Endothelial cell of umbilical vein (primary cell): Measurements from ENCODE around the gene ROCK2. TPM values are rescaled to one million over a fixed set of nuclear protein-coding genes. Genes with fewer than 3 reads are reported as not detected.

ENCODE experiments used
- BruUV-seq: library from RNA; stranded (reverse); fragments of 400-500 nt; replicated peaks from 2 replicates; lab custom pipeline; 2021; lab: Mats Ljungman, UMichigan
- CTCF ChIA-PET: fragments of 300-600, 350-600 bp; sonication (Branson Sonifier 250); formaldehyde crosslinking; loops from one replicate; lab custom pipeline; 2021; ENCODE audit warnings: antibody characterized with exemption, inconsistent platforms; lab: Charles Lee
- POLR2A ChIA-PET: fragments of 300-600, 350-600 bp; sonication (Branson Sonifier 250); formaldehyde crosslinking; loops from one replicate; lab custom pipeline; 2021; ENCODE audit warnings: antibody characterized with exemption, inconsistent platforms; lab: Charles Lee
- DNase-seq: peaks from one replicate; pipeline ENCODE4 v3.0.0-alpha.2; 2011; ENCODE audit warnings: low read depth, low spot score
- FAIRE-seq: peaks from 2 replicates; lab custom pipeline; 2011; peaks lifted over from hg19 to GRCh38; lab: Jason Lieb, UNC
- H2AFZ ChIP-seq: 2 replicates; pipeline ENCODE4 v1.6.0; 2012; ENCODE audit warnings: low read depth, low read length, control low read depth, inconsistent platforms
- H3K27ac ChIP-seq: 2 replicates; pipeline ENCODE4 v1.5.1; 2011; ENCODE audit warnings: low read depth, mild to moderate bottlenecking, control low read depth, low read length, moderate library complexity; ENCODE audit not compliant: insufficient read depth
- H3K27me3 ChIP-seq, 2 experiments: 2 replicates each; pipeline versions ENCODE4 v1.6.0 to v1.6.1; 2011; ENCODE audit warnings: low read length in 2 of 2, mixed read lengths in 1 of 2; ENCODE audit not compliant: control insufficient read depth in 2 of 2, insufficient read depth in 2 of 2
- H3K36me3 ChIP-seq, 2 experiments: 2 replicates in 1 of 2; 3 replicates in 1 of 2; pipeline ENCODE4 v1.5.1; 2011; ENCODE audit warnings: low read length in 2 of 2, mild to moderate bottlenecking in 1 of 2, moderate library complexity in 1 of 2; ENCODE audit not compliant: control insufficient read depth in 2 of 2, insufficient read depth in 2 of 2; ENCODE audit errors: extremely low read depth in 1 of 2
- H3K4me1 ChIP-seq: 3 replicates; pipeline ENCODE4 v1.5.1; 2011; ENCODE audit warnings: mild to moderate bottlenecking, low read length; ENCODE audit not compliant: control insufficient read depth, insufficient read depth; ENCODE audit errors: extremely low read depth
- H3K4me2 ChIP-seq: 2 replicates; pipeline ENCODE4 v1.6.1; 2011; ENCODE audit warnings: low read length, control low read depth, mixed read lengths; ENCODE audit not compliant: insufficient read depth
- H3K4me3 ChIP-seq, 3 experiments: fragments of 200-600 bp in 1 of 3; sonication (generic), shearing (Covaris generic) in 1 of 3; replicated peaks in 1 of 3; 2 replicates each; pipeline ENCODE4 v1.5.1; 2011 to 2016; ENCODE audit warnings: control low read depth in 3 of 3, low read length in 3 of 3, mild to moderate bottlenecking in 2 of 3, inconsistent platforms in 1 of 3, low read depth in 1 of 3, moderate library complexity in 1 of 3; ENCODE audit not compliant: insufficient read depth in 1 of 3
- H3K79me2 ChIP-seq: 2 replicates; pipeline ENCODE4 v1.6.0; 2012; ENCODE audit warnings: low read length, inconsistent platforms; ENCODE audit not compliant: control insufficient read depth, insufficient read depth
- H3K9ac ChIP-seq: replicated peaks from 2 replicates; pipeline ENCODE3; 2011; ENCODE audit warnings: low read length, control low read depth; ENCODE audit not compliant: insufficient read depth; ENCODE audit errors: extremely low read depth
- H3K9me1 ChIP-seq: replicated peaks from 3 replicates; pipeline ENCODE4 v1.6.0; 2011; ENCODE audit warnings: mild to moderate bottlenecking, low read length; ENCODE audit not compliant: control insufficient read depth, insufficient read depth; ENCODE audit errors: extremely low read depth
- H3K9me3 ChIP-seq: replicated peaks from 2 replicates; pipeline ENCODE4 v1.5.1; 2012; ENCODE audit warnings: low read length, inconsistent platforms; ENCODE audit not compliant: control insufficient read depth, insufficient read depth
- H4K20me1 ChIP-seq: replicated peaks from 2 replicates; pipeline ENCODE3; 2011; ENCODE audit warnings: mild to moderate bottlenecking, low read length; ENCODE audit not compliant: control insufficient read depth, insufficient read depth; ENCODE audit errors: extremely low read depth
- FOS ChIP-seq: IDR thresholded peaks from 2 replicates; pipeline ENCODE4 v1.6.1; 2011; ENCODE audit warnings: mild to moderate bottlenecking, low read length, moderate library complexity, borderline replicate concordance; ENCODE audit not compliant: insufficient read depth
- GATA2 ChIP-seq: IDR thresholded peaks from 2 replicates; pipeline ENCODE4 v1.7.0; 2011; ENCODE audit warnings: low read depth, mild to moderate bottlenecking, moderate library complexity, mixed read lengths, low read length; ENCODE audit not compliant: insufficient read length, insufficient read depth
- JUN ChIP-seq: IDR thresholded peaks from 2 replicates; pipeline ENCODE4 v1.6.1; 2011; ENCODE audit warnings: borderline replicate concordance, low read depth; ENCODE audit not compliant: insufficient read length, insufficient read depth
- MYC ChIP-seq: IDR thresholded peaks from one replicate; pipeline ENCODE4 v1.6.1; 2011; ENCODE audit warnings: mild to moderate bottlenecking, low read depth, low read length
- POLR2A ChIP-seq: IDR thresholded peaks from 2 replicates; pipeline ENCODE4 v1.6.1; 2012; ENCODE audit warnings: low read depth, mild to moderate bottlenecking, control low read depth, low read length
- dilution Hi-C: fragments of 300-500 bp; cut with MboI; formaldehyde crosslinking; loops from one replicate; pipeline ENCODE4 v1.15.0; 2019; ENCODE audit warnings: low sequenced_read_pairs; ENCODE audit not compliant: extremely low pct_ligation_motif_present
- intact Hi-C: fragments of 100-400 bp; cut with micrococcal nuclease; formaldehyde crosslinking; loops from one replicate; pipeline ENCODE4 v1.10.0; 2022
- polyA plus RNA-seq, 4 experiments: library from polyadenylated mRNA; depleted of rRNA in 3 of 4; stranded (reverse) in 3 of 4; unstranded in 1 of 4; fragments of >200 nt; gene quantifications; 2 replicates each; pipeline versions ENCODE4 v1.2.1 to v1.2.3, GENCODE V29; 2011 to 2012; ENCODE audit warnings: missing spikeins in 1 of 4
- total RNA-seq: library from RNA; stranded (reverse); gene quantifications from 2 replicates; pipeline ENCODE4 v1.2.3, GENCODE V29; 2021
- TF ChIP-seq, protein P1 (sequence below): IDR thresholded peaks from 2 replicates; pipeline ENCODE4 v1.6.1; 2011; ENCODE audit not compliant: insufficient read depth, insufficient read length

The ROCK2 gene
- total and polyA plus RNA-seq, 2 donors (not counting 3 experiments of a cell fraction or from before 2014, with no cell fraction given) = 5.2 to 56.5 TPM

DNA sequence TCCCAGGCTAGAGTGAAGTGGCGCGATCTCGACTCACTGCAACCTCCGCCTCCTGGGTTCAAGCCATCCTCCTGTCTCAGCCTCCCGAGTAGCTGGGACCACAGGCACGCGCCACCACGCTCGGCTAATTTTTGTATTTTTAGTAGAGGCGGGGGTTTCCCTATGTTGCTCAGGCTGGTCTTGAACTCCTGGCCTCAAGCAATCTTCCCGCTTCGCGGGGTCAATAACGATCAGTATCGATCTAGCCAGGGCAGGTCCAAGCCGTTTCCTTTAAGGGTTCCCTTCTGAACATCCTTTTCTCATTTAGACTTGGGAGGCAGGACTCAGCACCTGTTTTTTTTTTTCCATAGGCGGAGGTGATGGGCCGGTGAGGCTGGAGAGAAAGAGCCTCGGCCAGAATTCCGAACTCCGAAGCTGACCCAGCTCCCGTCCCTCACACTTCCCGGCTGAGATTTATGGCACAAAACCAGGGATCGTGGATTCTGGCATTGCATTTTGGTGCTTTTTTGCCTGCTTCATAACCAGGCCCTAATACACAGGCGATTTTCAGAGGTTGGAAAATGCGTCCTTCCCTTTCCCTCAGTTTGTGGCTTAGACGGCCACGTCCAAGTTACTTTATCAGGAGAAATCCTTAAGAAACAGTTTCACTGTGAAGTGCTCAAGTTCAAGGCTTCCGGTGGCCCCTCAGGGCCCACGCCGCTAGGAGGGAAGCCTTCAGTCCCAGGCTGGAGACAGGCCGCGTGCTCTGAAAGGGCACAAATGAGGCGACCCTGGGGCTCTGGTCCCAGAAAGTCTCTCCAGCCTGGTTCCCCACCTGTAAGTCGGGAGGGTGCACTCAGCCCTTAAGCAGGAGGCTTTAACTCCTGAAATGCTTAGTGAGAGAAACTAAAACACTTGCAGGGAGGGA lies 190.2 kb downstream of the ROCK2 start:
- intact Hi-C loops (loop anchor here (2.0 kb wide), 2 partner anchors 51 to 191 kb away; partner anchors contain the start of gene ROCK2), dilution Hi-C loops (no loop called here)
- no peak for DNase-seq
- Histone ChIP-seq H2AFZ (peak overlapping the region; percentile 98), H3K9me1 (no peaks in the 10 kb centered on the region), H3K9me3 (no peaks in the 10 kb centered on the region), H3K27ac (peak overlapping the region; percentile 90), H3K4me2 (peak overlapping the region; percentile 93), H3K4me1 (peaks cover 11% of the 10 kb centered on the region), H3K9ac (peak overlapping the region; percentile 86), H3K79me2 (no peaks in the 10 kb centered on the region), H3K36me3 (no peaks in the 10 kb centered on the region), H3K27me3 (no peaks in the 10 kb centered on the region), H3K4me3 (peak overlapping the region; percentile 32 to 61 (median 50)), H4K20me1 (no peaks in the 10 kb centered on the region)
- TSS peak; percentile 99 for BruUV-seq
- TF ChIP-seq FOS = no peak
- no peak for TF ChIP-seq MYC
- TF ChIP-seq GATA2 = no peak
- TF ChIP-seq, protein P1, sequence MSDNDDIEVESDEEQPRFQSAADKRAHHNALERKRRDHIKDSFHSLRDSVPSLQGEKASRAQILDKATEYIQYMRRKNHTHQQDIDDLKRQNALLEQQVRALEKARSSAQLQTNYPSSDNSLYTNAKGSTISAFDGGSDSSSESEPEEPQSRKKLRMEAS = no peak
- no peak for TF ChIP-seq JUN
- no peak for TF ChIP-seq POLR2A
- ChIA-PET POLR2A (interaction anchor here (0.6 to 0.7 kb wide), 3 partner anchors 28 to 218 kb away, joined by 3 to 5 read pairs (median 4); no protein-coding TSS in a partner anchor), CTCF (interaction anchor here (0.5 to 2.4 kb wide), 8 partner anchors 9 to 322 kb away, joined by 3 to 19 read pairs (median 3); a partner anchor contains a TSS)
- peak; percentile 40 for FAIRE-seq
